ENCODE measurements around the gene TSPEAR. TPM values are rescaled to one million over a fixed set of nuclear protein-coding genes. Genes with fewer than 3 reads are reported as not detected.
"Not testable (repeated sequence)": the region's sequence is repeated elsewhere in the genome, so short reads cannot be mapped to it uniquely, and the experiment has no call there.

Gene TSPEAR
- total and polyA plus RNA-seq, 11 donors: 0.01 to 2.6 (median 0.71) TPM; not detected in 2

- H3K4me1 ChIP-seq: peaks cover 0 to 17% (median 3%) of the 10 kb centered on the region in 12 donors
- not testable (repeated sequence) for H3K27ac ChIP-seq, H3K9me3 ChIP-seq, H3K4me3 ChIP-seq, ATAC-seq, H3K36me3 ChIP-seq, H3K27me3 ChIP-seq
- intact Hi-C loops (cut with DNase I): loop anchor here in 2 of 10 donors (5.0 to 10.0 kb wide), 2 partner anchors 135 to 182 kb away; no protein-coding TSS in a partner anchor
- WGBS, 4 donors: 40 to 48% (median 44%) methylated on average over 21 of the region's 21 CpGs
- peak; percentile 42 to 72 (median 62) for TF ChIP-seq CTCF (IDR thresholded peaks at IDR 0.05)
- peak in 2 of 5 donors; percentile 46 to 67 for DNase-seq
Measured at GRCh38 chr21:44479556-44480199, 231.7 kb downstream of the TSPEAR start.

- H3K36me3 ChIP-seq: no peaks in the 10 kb centered on the region
- ATAC-seq (no peak), DNase-seq (no peak)
- TF ChIP-seq POLR2A (IDR thresholded peaks at IDR 0.05): no peak
- no peak for TF ChIP-seq CTCF (IDR thresholded peaks at IDR 0.05)
- H3K27ac ChIP-seq: peak overlapping the region in 5 of 12 donors; percentile 17 to 64 (median 55)
- 83 to 92% (median 87%) methylated on average over 5 of the region's 5 CpGs for WGBS, 4 donors
- intact Hi-C loops (cut with DNase I): loop anchor here in 1 of 10 donors (10.0 kb wide), 1 partner anchor 134 kb away; no protein-coding TSS in a partner anchor
- peaks cover 0 to 8% (median 0%) of the 10 kb centered on the region in 9 donors for H3K27me3 ChIP-seq
- no peak overlapping the region for H3K4me3 ChIP-seq
- no peaks in the 10 kb centered on the region for H3K9me3 ChIP-seq
- peaks cover 0 to 17% (median 3%) of the 10 kb centered on the region in 12 donors for H3K4me1 ChIP-seq
Measured at GRCh38 chr21:44478801-44479167, 232.6 kb downstream of the TSPEAR start.

- TF ChIP-seq CTCF (IDR thresholded peaks at IDR 0.05) (no peak), POLR2A (IDR thresholded peaks at IDR 0.05) (no peak)
- peaks cover 0 to 17% (median 3%) of the 10 kb centered on the region in 12 donors for H3K4me1 ChIP-seq
- intact Hi-C loops (cut with DNase I): loop anchor here in 1 of 10 donors (10.0 kb wide), 1 partner anchor 133 kb away; no protein-coding TSS in a partner anchor
- H3K27ac ChIP-seq: peak overlapping the region in 5 of 12 donors; percentile 17 to 64 (median 55)
- H3K27me3 ChIP-seq: peaks cover 0 to 8% (median 0%) of the 10 kb centered on the region in 9 donors
- H3K9me3 ChIP-seq: no peaks in the 10 kb centered on the region
- H3K36me3 ChIP-seq: no peaks in the 10 kb centered on the region
- H3K4me3 ChIP-seq: no peak overlapping the region
- ATAC-seq (peak in 3 of 4 donors; percentile 38 to 74 (median 52)), DNase-seq (no peak)
- 36 to 64% (median 51%) methylated on average over 15 to 16 of the region's 16 CpGs for WGBS, 4 donors
Measured at GRCh38 chr21:44478124-44478800, 233.1 kb downstream of the TSPEAR start.

GRCh38 chr21:44477712-44478111 lies 233.7 kb downstream of the TSPEAR start:
- no peak for DNase-seq

More at GRCh38 chr21:44477712-44478111, 233.7 kb downstream of the TSPEAR start:
- Histone ChIP-seq H3K27ac (peak overlapping the region in 2 of 12 donors; percentile 55 to 59), H3K27me3 (peaks cover 0 to 7% (median 0%) of the 10 kb centered on the region in 9 donors), H3K9me3 (no peaks in the 10 kb centered on the region), H3K4me1 (peaks cover 0 to 17% (median 3%) of the 10 kb centered on the region in 12 donors), H3K36me3 (no peaks in the 10 kb centered on the region), H3K4me3 (no peak overlapping the region)
- WGBS, 4 donors: 53 to 69% (median 58%) methylated on average over 6 to 7 of the region's 7 CpGs
- intact Hi-C loops (cut with DNase I): loop anchor here in 1 of 10 donors (10.0 kb wide), 1 partner anchor 133 kb away; no protein-coding TSS in a partner anchor
- TF ChIP-seq POLR2A (IDR thresholded peaks at IDR 0.05) (no peak), CTCF (IDR thresholded peaks at IDR 0.05) (no peak)
- peak in 1 of 4 donors; percentile 4 for ATAC-seq
